Frontal cortex (tissue), 4 donors: ENCODE data around the gene C1QTNF5. TPM values are rescaled to one million over a fixed set of nuclear protein-coding genes. Genes with fewer than 3 reads are reported as not detected.

Experiments used
- DNase-seq, 2 donors: peaks; one replicate each; pipeline ENCODE4 v3.0.0; 2012; ENCODE audit warnings: low spot score in 2 of 2
- FAIRE-seq: peaks from 2 replicates; lab custom pipeline; 2012; peaks lifted over from hg19 to GRCh38; lab: Jason Lieb, UNC
- small RNA-seq: library from RNA; depleted of rRNA; stranded (forward); fragments of <200 nt; gene quantifications from one replicate; pipeline ENCODE3, GENCODE V24; 2014
- total RNA-seq: library from RNA; depleted of rRNA; stranded (reverse); fragments of >200 nt; gene quantifications from one replicate; pipeline ENCODE4 v1.2.3, GENCODE V29; 2014
- donor health status: control.
- donor health status: control.
- donor health status: control.

Gene C1QTNF5
- total RNA-seq, 1 donor from 2014 or later: 2.4 TPM

- DNase-seq (no peak), FAIRE-seq (no peak)
These were observed 37.4 kb downstream of the C1QTNF5 start for GRCh38 chr11:119303227-119303718.

GRCh38 chr11:119300198-119300964, 40.3 kb downstream of the C1QTNF5 start:
- no peak for DNase-seq
- no peak for FAIRE-seq

DNA sequence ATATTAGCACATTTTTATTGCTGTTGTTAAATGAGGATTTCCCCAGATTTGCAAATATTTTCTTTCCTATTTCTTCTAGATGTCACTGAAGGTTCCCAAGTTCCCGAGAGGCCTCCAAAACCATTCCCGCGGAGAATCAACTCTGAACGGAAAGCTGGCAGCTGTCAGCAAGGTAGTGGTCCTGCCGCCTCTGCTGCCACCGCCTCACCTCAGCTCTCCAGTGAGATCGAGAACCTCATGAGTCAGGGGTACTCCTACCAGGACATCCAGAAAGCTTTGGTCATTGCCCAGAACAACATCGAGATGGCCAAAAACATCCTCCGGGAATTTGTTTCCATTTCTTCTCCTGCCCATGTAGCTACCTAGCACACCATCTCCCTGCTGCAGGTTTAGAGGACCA, 41.3 kb downstream of the C1QTNF5 start:
- DNase-seq: no peak
- FAIRE-seq: no peak

- DNase-seq (no peak), FAIRE-seq (no peak)
These were observed 42.0 kb downstream of the C1QTNF5 start for GRCh38 chr11:119298726-119299125.

GRCh38 chr11:119297938-119298337, 42.7 kb downstream of the C1QTNF5 start:
- no peak for DNase-seq
- no peak for FAIRE-seq

GRCh38 chr11:119295178-119295577, 45.5 kb downstream of the C1QTNF5 start:
- FAIRE-seq (no peak), DNase-seq (no peak)

GRCh38 chr11:119293461-119293860, 47.2 kb downstream of the C1QTNF5 start:
- FAIRE-seq (no peak), DNase-seq (no peak)

DNA sequence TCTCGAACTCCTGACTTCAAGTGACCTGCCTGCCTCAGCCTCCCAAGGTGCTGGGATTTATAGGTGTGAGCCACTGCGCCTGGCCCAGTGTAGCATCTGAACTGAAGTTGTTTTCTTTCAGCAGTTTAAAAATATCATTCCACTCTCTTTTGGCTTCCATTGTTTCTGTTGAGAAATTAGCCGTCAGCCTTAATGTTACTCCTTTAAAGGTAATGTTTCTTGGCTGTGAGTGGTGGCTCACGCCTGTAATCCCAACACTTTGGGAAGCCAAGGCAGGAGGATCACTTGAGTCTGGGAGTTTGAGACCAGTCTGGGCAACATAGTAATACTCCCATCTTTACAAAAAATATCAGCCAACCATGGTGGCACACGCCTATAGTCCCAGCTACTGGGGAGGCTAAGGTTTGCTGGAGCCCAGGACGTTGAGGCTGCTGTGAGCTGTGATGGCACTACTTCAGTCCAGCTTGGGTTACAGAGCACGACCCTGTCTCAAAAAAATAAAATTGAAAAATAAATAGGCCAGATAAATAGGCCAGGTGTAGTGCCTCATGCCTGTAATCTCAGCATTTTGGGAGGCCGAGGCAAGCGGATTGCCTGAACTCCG, 49.7 kb downstream of the C1QTNF5 start:
- no peak for DNase-seq
- no peak for FAIRE-seq

Small RNAs within 50 kb of the gene (small RNA-seq; reads per million reads assigned to genes)
- gene RF01225 (not detected), gene RNU6-262P (not detected)

Other genes with a start within 250 kb of the C1QTNF5 start
- gene DPAGT1, start 239.0 kb downstream of the C1QTNF5 start, total RNA-seq: 5.3 TPM
- 11.4 TPM for gene C2CD2L, start 233.5 kb downstream of the C1QTNF5 start, total RNA-seq
- 24.5 TPM for gene HINFP, start 219.3 kb downstream of the C1QTNF5 start, total RNA-seq
- gene ABCG4, start 191.8 kb downstream of the C1QTNF5 start, total RNA-seq: 2.0 TPM
- 2.0 TPM for gene NLRX1, start 172.2 kb downstream of the C1QTNF5 start, total RNA-seq
- gene NHERF4, start 155.4 kb downstream of the C1QTNF5 start, total RNA-seq: not detected
- gene CBL, start 134.5 kb downstream of the C1QTNF5 start, total RNA-seq: 8.6 TPM
- 11.4 TPM for gene MCAM, start 23.8 kb downstream of the C1QTNF5 start, total RNA-seq
- gene RNF26, start 6.4 kb downstream of the C1QTNF5 start, total RNA-seq: 2.9 TPM
- gene MFRP, start 5.8 kb upstream of the C1QTNF5 start, total RNA-seq: not detected
- gene USP2, start 40.8 kb upstream of the C1QTNF5 start, total RNA-seq: 2.4 TPM
- 15.1 TPM for gene THY1, start 82.3 kb upstream of the C1QTNF5 start, total RNA-seq